GM12873 (cell line): ENCODE data around the gene MRPL52.

Source experiments
- CTCF ChIP-seq: IDR thresholded peaks from 2 replicates; pipeline ENCODE4 v1.5.1; 2012; ENCODE audit warnings: low read depth, mild to moderate bottlenecking, moderate library complexity, low read length, control low read depth; ENCODE audit not compliant: insufficient read depth; ENCODE audit errors: missing control alignments

The MRPL52 gene

DNA sequence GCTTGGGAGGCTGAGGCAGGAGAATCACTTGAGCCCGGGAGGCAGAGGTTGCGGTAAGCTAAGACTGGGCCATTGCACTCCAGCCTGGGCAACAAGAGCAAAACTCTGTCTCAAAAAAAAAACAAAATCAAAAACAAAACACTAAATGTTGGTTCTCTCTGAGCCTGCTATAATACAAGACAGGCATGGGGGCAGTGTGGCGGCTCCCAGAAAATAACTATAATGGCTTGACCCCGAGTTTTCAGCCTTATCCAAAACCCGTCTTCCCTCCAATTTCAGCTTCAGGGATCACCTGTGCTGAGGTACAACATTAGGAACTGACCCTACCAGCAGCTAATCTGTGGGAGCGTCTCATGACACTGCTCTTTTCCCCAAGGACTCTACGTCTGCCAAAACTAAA is 15.3 kb upstream of the MRPL52 start:
- no peak for TF ChIP-seq CTCF

DNA sequence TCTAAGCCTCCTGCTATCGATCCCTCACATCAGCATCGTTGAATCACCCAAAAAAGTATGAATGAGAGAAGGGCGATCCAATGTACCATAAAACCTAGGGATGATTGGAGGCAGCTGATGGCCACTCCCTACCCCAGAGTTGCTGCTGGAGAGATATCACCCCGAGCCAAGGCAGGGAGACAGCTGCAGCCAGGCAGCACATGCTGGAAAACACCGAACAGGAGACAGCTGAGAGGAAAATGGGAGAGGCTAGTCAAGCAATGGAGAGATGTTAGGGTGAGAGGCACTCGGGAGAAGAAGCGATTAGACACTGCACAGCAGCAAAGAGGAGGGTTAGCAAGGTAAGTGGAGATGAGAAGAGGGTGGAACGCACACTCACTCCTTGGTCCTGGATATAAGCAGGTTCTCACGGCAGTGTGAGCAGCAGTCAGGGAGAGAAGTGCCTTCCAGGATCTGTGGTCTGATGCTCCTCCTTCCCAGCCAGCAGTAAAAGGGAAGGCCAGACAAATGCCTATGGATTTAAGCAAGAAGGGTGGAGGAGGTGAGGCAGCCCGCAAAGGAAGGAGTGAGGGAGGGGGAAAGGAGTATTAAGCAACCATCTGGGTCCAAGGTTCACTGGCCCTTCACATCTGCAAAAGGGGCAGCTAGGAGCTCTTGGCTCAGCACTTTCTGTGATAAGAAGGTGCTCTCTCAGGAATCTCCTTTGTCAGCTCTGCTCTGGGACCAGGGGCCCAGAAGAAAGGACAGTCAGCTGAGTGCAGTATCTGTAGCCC is 14.6 kb upstream of the MRPL52 start, which contains the start of gene SLC7A7:
Gene SLC7A7 (minus strand): TSS at position 495 of the 773 bp plus-strand sequence. CDS start 2,037 bp downstream, outside the sequence.
- no peak for TF ChIP-seq CTCF

- TF ChIP-seq CTCF: no peak
These were observed 10.3 kb upstream of the MRPL52 start for GRCh38 chr14:22819151-22819988.

DNA sequence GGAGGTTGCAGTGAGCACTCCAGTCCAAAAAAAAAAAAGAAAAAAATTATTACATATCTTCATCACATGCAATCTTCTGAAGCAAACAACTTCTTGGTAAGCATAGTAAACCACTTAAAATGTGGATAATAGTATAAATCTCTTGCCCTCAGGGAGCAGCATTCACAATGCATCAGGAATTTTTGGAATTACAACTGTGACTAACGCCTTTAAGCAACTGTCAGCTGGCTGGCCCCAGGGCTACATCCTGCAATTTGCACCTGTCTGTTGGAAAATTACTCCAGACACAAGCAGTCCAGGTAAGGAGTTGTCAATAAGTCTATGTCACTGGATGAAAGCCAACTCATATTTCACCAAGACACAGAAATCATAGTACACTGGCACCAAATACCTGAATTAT is 9.0 kb upstream of the MRPL52 start:
- no peak for TF ChIP-seq CTCF

DNA sequence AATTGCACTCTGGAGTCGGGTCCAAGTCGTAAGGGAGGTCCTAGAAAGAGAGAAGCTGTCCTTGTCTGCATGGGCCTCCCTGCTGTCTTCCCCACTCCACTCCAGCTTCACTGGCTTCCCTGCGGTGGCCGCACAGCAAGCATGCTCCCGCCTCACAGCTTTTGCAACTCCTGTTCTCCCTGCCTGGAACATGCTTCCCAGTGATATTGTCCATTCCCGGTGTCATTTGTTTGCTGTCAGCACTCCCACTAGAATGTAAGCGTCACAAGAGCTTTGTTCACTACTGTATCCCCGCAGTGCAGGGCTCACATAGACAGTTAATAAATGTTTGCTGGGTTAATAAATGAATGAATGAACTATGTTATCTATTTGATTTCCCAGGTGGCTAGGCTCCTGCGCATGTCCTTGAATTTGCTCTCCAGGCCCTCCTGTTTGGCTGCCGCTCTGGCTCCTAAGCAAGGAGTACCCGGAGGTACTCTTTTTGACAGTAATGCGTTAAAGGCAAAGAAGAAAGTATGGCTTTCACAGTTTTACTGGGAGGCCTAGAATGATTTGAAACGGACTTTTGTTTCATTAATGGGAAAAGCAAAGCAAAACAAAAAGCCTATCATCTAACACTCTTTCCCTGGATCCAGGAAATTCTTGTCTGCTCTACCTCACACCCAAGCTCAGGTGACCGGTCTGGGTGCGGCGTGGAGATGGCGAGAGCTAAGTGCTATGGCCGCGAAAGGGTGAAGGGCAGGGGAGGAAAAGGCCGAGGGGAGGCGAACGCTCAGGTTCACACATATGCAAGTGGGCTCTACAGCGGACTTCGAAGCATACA is 8.3 kb upstream of the MRPL52 start:
- no peak for TF ChIP-seq CTCF

GRCh38 chr14:22822016-22822570 is 7.6 kb upstream of the MRPL52 start:
- TF ChIP-seq CTCF: no peak
